ENCODE data around the gene SOX1. TPM values are rescaled to one million over a fixed set of nuclear protein-coding genes. Genes with fewer than 3 reads are reported as not detected.

The SOX1 gene
- total RNA-seq, 1 experiment from 2014 or later = 0.15 TPM

DNA sequence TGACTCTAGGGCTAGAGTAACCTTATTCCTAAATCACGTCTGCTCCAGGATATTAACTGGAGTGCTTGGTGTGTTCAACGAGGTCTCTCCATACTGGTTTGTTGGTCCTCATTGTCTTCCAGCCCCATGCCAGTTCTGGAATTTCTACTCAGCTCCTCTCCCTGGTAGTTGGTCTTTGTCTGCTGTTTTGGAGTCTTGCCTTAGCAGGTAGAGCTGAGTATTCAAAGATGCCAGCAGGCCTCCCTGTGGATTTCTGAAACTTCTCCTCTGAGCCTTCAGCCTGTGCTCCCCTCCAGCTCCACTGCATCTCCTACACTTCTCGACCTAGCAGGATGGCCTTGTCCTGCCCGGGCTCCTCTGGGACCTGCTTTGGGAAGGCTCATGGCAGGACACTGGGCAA, 25.5 kb downstream of the SOX1 start:
- POLR2A ChIA-PET = no interaction called here
- H3K27me3 Mint-ChIP-seq (ENCODE audit: low read depth) = peaks cover 22% of the 10 kb centered on the region

DNA sequence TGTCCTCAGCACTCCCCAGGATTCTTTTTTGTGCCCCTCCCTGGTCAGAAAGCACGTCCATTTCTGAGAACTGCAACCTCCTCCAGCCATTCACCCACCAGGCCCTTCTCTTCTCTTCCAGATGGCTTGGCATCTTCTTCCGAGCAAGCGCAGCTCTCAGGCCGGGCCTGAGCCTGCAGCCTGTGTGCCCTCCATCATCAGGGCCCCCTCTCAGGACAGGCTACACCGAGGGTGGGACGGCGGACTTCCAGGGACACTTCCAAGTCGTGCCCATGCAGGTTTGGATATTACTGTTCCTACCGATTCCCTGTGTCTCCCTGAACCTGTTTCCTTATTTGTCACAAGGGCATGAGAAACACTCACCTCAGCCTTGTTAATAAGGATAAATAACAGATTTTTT, 28.4 kb downstream of the SOX1 start:
- Mint-ChIP-seq H3K4me3 (no peak overlapping the region), H3K27ac (no peak overlapping the region), H3K27me3 (ENCODE audit: low read depth) (peaks cover 22% of the 10 kb centered on the region), H3K36me3 (no peaks in the 10 kb centered on the region), H3K4me1 (peaks cover 14% of the 10 kb centered on the region), H3K9me3 (no peaks in the 10 kb centered on the region)
- ChIA-PET POLR2A (no interaction called here), CTCF (no interaction called here)
- DNase-seq (ENCODE audit: low spot score) (no peak), ATAC-seq (no peak)
- TF ChIP-seq PRRX2 (CRISPR knock-in tag; IDR thresholded peaks at IDR 0.05) = no peak
- TF ChIP-seq, protein P1, sequence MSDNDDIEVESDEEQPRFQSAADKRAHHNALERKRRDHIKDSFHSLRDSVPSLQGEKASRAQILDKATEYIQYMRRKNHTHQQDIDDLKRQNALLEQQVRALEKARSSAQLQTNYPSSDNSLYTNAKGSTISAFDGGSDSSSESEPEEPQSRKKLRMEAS (CRISPR knock-in tag; IDR thresholded peaks at IDR 0.05) = no peak
- TF ChIP-seq, protein P2, sequence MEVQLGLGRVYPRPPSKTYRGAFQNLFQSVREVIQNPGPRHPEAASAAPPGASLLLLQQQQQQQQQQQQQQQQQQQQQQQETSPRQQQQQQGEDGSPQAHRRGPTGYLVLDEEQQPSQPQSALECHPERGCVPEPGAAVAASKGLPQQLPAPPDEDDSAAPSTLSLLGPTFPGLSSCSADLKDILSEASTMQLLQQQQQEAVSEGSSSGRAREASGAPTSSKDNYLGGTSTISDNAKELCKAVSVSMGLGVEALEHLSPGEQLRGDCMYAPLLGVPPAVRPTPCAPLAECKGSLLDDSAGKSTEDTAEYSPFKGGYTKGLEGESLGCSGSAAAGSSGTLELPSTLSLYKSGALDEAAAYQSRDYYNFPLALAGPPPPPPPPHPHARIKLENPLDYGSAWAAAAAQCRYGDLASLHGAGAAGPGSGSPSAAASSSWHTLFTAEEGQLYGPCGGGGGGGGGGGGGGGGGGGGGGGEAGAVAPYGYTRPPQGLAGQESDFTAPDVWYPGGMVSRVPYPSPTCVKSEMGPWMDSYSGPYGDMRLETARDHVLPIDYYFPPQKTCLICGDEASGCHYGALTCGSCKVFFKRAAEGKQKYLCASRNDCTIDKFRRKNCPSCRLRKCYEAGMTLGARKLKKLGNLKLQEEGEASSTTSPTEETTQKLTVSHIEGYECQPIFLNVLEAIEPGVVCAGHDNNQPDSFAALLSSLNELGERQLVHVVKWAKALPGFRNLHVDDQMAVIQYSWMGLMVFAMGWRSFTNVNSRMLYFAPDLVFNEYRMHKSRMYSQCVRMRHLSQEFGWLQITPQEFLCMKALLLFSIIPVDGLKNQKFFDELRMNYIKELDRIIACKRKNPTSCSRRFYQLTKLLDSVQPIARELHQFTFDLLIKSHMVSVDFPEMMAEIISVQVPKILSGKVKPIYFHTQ (CRISPR knock-in tag; IDR thresholded peaks at IDR 0.05) = no peak
- TF ChIP-seq KAT7 (CRISPR knock-in tag; IDR thresholded peaks at IDR 0.05; ENCODE audit: borderline replicate concordance) = no peak
- TF ChIP-seq, protein P3, sequence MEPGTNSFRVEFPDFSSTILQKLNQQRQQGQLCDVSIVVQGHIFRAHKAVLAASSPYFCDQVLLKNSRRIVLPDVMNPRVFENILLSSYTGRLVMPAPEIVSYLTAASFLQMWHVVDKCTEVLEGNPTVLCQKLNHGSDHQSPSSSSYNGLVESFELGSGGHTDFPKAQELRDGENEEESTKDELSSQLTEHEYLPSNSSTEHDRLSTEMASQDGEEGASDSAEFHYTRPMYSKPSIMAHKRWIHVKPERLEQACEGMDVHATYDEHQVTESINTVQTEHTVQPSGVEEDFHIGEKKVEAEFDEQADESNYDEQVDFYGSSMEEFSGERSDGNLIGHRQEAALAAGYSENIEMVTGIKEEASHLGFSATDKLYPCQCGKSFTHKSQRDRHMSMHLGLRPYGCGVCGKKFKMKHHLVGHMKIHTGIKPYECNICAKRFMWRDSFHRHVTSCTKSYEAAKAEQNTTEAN (CRISPR knock-in tag; IDR thresholded peaks at IDR 0.05) = no peak
- no peak for TF ChIP-seq NR1H2 (CRISPR knock-in tag; IDR thresholded peaks at IDR 0.05)
- no peak for TF ChIP-seq ZNF416 (CRISPR knock-in tag; IDR thresholded peaks at IDR 0.05)
- no peak for TF ChIP-seq SP1 (CRISPR knock-in tag; conservative IDR thresholded peaks at IDR 0.05)
- TF ChIP-seq RORB (CRISPR knock-in tag; IDR thresholded peaks at IDR 0.05) = no peak
- TF ChIP-seq, protein P4, sequence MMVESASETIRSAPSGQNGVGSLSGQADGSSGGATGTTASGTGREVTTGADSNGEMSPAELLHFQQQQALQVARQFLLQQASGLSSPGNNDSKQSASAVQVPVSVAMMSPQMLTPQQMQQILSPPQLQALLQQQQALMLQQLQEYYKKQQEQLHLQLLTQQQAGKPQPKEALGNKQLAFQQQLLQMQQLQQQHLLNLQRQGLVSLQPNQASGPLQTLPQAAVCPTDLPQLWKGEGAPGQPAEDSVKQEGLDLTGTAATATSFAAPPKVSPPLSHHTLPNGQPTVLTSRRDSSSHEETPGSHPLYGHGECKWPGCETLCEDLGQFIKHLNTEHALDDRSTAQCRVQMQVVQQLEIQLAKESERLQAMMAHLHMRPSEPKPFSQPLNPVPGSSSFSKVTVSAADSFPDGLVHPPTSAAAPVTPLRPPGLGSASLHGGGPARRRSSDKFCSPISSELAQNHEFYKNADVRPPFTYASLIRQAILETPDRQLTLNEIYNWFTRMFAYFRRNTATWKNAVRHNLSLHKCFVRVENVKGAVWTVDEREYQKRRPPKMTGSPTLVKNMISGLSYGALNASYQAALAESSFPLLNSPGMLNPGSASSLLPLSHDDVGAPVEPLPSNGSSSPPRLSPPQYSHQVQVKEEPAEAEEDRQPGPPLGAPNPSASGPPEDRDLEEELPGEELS (CRISPR knock-in tag; IDR thresholded peaks at IDR 0.05) = no peak
- TF ChIP-seq SMAD4 (CRISPR knock-in tag; IDR thresholded peaks at IDR 0.05) = no peak
- TF ChIP-seq ZNF121 (CRISPR knock-in tag; IDR thresholded peaks at IDR 0.05) = no peak
- TF ChIP-seq, protein P5, sequence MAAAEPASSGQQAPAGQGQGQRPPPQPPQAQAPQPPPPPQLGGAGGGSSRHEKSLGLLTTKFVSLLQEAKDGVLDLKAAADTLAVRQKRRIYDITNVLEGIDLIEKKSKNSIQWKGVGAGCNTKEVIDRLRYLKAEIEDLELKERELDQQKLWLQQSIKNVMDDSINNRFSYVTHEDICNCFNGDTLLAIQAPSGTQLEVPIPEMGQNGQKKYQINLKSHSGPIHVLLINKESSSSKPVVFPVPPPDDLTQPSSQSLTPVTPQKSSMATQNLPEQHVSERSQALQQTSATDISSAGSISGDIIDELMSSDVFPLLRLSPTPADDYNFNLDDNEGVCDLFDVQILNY (CRISPR knock-in tag; IDR thresholded peaks at IDR 0.05) = no peak
- TF ChIP-seq ZNF423 (CRISPR knock-in tag; IDR thresholded peaks at IDR 0.05) = no peak
- TF ChIP-seq ELF4 (CRISPR knock-in tag; IDR thresholded peaks at IDR 0.05; ENCODE audit: low read depth) = no peak
- TF ChIP-seq, protein P6, sequence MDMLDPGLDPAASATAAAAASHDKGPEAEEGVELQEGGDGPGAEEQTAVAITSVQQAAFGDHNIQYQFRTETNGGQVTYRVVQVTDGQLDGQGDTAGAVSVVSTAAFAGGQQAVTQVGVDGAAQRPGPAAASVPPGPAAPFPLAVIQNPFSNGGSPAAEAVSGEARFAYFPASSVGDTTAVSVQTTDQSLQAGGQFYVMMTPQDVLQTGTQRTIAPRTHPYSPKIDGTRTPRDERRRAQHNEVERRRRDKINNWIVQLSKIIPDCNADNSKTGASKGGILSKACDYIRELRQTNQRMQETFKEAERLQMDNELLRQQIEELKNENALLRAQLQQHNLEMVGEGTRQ (CRISPR knock-in tag; IDR thresholded peaks at IDR 0.05) = no peak
- TF ChIP-seq, protein P7, sequence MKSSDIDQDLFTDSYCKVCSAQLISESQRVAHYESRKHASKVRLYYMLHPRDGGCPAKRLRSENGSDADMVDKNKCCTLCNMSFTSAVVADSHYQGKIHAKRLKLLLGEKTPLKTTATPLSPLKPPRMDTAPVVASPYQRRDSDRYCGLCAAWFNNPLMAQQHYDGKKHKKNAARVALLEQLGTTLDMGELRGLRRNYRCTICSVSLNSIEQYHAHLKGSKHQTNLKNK (CRISPR knock-in tag; IDR thresholded peaks at IDR 0.05) = no peak

More for the DNA sequence above, 25.5 kb downstream of the SOX1 start:
- TF ChIP-seq ZNF423 (CRISPR knock-in tag; IDR thresholded peaks at IDR 0.05) = 0 out of 2 replicates have a peak, but pooled peaks have one; percentile 11
- TF ChIP-seq MYBL2 (CRISPR knock-in tag; IDR thresholded peaks at IDR 0.05) = no peak
- Mint-ChIP-seq H3K36me3 (no peaks in the 10 kb centered on the region), H3K4me3 (no peak overlapping the region), H3K4me1 (peaks cover 12% of the 10 kb centered on the region; the same call in 1 of the 2 replicates), H3K27ac (no peak overlapping the region), H3K9me3 (no peaks in the 10 kb centered on the region)
- ATAC-seq (peak; percentile 58), DNase-seq (ENCODE audit: low spot score) (no peak)
- CTCF ChIA-PET = interaction anchor here (0.7 to 1.1 kb wide), 2 partner anchors 10 to 587 kb away, joined by 5 to 8 read pairs; no protein-coding TSS in a partner anchor
